ENCODE data around the gene MSH3. TPM values are rescaled to one million over a fixed set of nuclear protein-coding genes. Genes with fewer than 3 reads are reported as not detected.
"Not testable (repeated sequence)": the region's sequence is repeated elsewhere in the genome, so short reads cannot be mapped to it uniquely, and the experiment has no call there.

The MSH3 gene
- polyA plus RNA-seq, 3 donors = 17.2 to 20.6 (median 19.4) TPM

DNA sequence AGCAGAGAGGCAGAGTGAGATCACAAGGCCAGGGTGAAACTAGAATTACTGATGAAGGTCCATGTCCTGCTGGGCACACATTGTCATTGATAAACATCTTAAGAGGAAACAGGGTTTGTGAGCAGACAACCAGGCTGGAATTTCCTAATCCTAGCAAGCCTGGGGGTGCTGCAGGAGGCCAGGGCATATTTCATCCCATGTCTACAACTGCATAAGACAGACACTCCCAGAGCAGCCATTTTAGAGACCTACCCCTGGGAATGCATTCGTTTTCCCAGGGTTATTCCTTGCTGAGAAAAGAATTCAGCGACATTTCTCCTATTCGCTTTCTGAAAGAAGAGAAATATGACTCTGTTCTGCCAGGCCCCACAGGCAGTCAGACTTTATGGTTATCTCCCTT lies 248.2 kb downstream of the MSH3 start:
- DNase-seq = not testable (repeated sequence)

DNA sequence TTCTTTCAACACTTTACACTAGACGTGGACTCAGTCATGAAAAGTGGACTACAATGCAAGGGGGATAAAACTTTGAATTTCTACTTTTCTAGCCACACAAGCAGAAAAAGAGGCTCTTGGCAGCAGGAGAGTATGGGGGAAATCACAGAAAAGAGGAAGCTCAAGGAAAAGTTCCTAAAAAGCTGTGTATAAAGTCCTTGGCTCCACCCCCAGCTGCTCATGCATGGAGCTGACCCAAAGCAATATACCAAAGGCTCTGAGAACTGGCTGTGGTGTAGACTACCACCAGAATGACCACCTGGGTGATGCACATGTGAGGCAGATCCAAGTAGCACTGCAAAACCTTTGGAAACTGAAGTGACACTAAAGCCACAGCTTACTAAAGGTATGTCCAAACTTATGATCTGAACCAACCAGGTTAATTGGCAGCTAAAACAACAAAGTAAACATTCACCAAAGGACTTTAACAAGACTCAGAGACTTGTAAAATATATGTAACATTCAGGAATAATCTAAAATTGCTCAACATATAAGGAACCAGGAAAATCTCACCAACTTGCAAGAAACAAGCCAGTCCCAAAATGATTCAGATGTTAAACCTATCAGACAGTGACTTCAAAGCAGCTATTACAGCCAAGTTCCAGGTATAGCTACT lies 250.2 kb downstream of the MSH3 start:
- DNase-seq = no peak

DNA sequence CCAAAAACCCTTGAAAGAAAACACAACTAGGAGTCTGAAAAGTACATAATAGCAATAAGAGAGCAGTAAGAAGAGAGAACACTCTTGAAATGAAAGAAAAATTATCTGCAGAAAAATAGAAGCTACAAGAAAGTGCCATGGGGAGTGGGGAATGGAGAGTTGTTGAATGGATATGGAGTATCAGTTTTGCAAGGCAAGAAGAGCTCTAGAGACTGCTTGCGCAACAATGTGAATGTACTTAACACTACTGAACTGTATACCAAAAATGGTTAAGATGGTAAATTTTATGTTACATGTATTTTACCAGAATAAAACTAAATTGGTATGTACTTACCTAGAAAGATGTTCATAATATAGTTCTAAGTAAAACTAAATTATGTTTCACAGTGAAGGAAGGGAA lies 251.0 kb downstream of the MSH3 start:
- no peak for DNase-seq

DNA sequence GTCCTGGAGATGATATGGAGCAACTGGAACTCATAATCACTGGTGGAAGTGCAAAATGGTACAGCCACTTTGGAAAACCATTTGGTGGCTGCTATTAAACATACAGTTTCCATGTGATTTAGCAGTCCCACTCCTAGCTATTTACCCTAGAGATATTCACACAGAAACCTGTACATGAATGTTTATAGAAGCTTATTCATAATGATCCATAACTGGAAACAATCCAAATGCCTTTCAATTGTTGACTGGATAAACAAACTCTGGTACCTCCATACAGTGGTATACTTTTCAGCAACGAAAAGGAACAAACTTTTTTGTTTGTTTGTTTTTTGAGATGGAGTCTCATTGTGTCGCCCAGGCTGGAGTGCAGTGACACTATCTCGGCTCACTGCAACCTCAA lies 258.0 kb downstream of the MSH3 start:
- no peak for DNase-seq

DNA sequence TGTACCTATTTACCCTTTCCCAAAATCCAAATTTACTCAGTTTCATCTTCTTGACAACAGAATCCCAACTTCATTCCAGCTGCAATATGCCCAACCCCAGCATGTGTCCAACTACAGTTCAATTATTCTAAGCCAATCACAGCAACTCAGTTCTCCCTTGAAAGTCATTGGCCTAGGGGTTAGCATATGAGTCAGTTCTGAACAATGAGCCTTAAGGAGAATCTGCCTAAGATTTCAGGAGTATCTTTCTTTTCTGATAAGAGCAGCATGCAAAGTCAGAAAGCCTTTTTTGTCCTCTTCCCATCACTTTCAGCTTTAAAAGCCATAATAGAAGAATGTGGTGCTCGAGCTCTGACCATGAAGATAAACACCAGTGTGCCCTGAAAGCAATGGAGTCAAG lies 261.3 kb downstream of the MSH3 start:
- DNase-seq = no peak

DNA sequence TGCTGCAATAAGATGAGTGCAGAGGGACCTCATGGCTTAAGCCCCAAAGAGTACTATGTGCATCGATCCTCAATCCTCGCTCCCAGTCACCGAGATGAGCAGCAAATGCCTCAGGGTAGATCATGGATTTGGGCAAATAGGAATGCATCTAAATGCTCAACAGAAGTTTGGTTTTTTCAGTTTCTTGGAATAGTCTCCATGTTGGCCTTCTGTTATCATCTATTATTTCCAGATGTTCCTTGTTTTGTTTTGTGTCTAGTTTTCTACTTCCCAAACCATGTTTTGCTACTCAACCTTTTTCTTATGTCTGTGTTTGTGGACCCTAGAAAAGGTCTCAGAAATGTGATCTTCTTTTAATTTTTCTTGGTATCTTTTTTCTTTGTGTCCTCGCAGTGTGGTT lies 262.2 kb downstream of the MSH3 start:
- no peak for DNase-seq

DNA sequence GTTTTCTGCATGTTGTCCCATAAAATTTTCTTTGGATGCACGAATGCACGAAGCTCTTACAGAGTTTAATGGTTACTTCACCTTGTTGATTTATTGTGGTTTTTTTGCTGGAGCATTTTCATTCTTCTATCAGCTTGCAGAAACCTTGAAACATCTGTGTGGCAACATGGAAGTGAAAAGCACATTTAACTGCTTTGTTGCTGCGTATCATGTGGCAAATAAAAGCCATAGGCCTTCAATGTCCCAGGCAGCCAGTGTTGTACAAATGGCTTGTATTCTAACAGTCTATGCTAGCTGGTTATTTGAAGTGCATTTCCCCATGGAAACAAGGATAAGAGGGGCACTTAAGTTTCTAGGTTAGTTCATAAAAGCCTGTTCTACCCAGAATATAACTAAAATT lies 263.2 kb downstream of the MSH3 start:
- peak; percentile 30 for DNase-seq

DNA sequence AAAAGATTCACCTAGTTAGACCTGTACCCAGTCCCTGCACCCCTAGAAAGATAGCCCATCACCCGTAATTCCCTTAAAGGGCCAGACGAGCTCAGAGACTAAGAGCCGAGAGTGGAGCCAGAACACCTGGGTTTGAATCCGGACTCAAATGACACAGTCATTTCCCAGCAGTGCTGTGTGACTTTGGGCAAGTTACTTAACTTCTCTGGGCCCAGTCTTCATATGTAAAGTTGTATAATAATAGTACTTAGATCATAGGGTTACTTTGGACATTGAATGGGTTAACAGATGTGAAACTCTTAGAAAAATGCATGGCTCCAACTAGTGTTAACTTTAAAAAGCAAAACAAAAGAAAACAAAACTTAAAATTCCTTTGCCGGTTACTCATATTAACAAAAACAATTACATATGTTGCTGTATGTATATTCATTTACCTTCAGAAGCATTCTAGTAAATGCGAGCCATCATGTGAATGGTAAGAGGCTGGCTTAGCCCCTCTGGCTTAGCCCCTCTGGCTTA lies 265.3 kb downstream of the MSH3 start:
- DNase-seq = no peak

DNA sequence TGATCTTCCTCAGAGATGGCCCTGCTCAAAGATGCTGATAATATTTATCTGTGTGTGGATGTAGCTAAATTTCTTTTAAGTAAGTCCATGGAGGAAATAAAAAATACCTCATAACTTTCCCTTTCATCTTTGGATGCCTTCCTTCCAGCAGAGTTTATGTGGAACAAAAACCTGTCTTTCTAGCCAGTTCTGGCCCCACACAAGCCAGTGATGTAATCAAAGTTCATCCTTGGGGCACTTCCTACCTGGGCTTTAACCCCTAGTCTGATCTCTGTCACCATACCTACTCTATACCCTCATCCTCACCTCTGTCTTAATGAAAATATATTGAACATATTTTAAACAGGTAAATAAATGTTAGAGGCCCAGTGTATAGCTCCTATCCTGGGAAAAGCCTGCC lies 265.9 kb downstream of the MSH3 start:
- no peak for DNase-seq

DNA sequence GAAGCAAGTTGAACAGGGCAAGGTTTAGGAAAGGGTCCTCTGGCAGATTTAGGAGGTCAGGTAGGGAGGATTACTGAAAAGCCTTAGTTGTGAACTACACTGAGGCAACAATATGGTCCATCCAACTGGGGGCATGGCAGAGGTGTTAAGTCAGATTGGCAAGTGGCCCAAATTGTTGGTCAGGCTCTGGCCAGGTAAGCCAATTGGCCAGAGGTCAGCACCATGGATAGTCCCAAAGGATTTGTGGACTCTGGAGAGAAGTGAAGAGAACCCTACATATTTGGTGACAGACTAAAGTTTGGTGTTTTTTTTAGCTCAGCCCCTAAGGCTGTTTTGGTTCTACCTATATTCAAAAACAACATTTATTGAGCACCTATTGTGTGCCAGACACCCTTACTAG lies 266.6 kb downstream of the MSH3 start:
- no peak for DNase-seq

DNA sequence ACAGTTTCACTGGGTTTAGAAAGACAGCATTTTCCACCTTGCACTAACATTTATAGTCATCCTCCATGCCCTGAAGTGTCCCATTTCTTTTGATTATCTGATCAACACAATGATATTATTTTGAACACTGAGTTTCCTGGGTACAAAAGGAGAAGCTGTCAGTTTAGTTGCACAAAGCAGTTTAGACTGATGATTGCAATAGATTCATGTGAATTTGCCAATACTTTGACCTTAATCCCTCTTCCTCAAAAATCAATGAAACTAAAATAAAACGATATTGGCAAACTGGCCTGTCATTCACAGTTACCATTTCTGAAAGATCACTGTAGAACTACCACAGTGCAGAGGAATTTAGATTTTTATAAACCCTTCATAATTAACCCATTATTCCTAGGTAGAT lies 271.5 kb downstream of the MSH3 start:
- DNase-seq = no peak

Other genes with a start within 250 kb of the MSH3 start
- 10 to 100 TPM; 55.5 to 85.5 (median 75.1) TPM for gene ZFYVE16, start 246.6 kb upstream of the MSH3 start, polyA plus RNA-seq (ENCODE audit: insufficient read length in 3 of 3)
- gene FAM151B, start 166.6 kb upstream of the MSH3 start, polyA plus RNA-seq (ENCODE audit: insufficient read length in 3 of 3) = 1 to 10 TPM; 1.4 to 5.0 (median 3.1) TPM
- under 1 TPM; 0.14 to 0.44 (median 0.26) TPM for gene ANKRD34B, start 84.4 kb upstream of the MSH3 start, polyA plus RNA-seq (ENCODE audit: insufficient read length in 3 of 3)
- 10 to 100 TPM; 54.7 to 73.2 (median 68.5) TPM for gene DHFR, start 331 bp downstream of the MSH3 start, polyA plus RNA-seq (ENCODE audit: insufficient read length in 3 of 3)

Measured in renal pelvis (tissue), 4 donors.